ENCODE data around the gene TRRAP.
"Not testable (repeated sequence)": the region's sequence is repeated elsewhere in the genome, so short reads cannot be mapped to it uniquely, and the experiment has no call there.

TRRAP gene

DNA sequence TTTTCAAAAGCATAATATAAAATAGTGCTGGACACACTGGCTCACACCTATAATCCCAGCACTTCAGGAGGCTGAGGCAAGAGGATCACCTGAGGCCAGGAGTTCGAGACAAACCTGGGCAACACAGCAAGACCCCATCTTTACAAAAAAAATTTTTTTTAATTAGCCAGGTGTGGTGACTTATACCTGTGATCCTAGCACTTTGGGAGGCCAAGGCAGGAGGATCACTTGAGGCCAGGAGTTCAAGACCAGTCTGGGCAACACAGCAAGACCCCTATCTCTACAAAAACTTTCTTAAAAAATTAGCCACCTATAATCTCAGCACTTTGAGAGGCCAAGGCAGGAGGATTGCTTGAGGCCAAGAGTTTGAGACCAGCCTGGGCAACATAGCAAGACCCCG is 35.8 kb upstream of the TRRAP start:
- H3K27me3 ChIP-seq (ENCODE audit: control insufficient read depth in 1 of 2, insufficient read depth in 2 of 2, low read length in 2 of 2); H3K4me1 ChIP-seq (ENCODE audit: control insufficient read depth, insufficient read depth, low read length); H3K9ac ChIP-seq (ENCODE audit: low read length in 2 of 2); H3K4me3 ChIP-seq (ENCODE audit: low read length in 2 of 2); H3K9me3 ChIP-seq (ENCODE audit: control insufficient read depth in 2 of 2, low read length in 2 of 2); H3K36me3 ChIP-seq (ENCODE audit: control insufficient read depth in 2 of 2, insufficient read depth in 2 of 2, low read length in 2 of 2); H3K27ac ChIP-seq (ENCODE audit: low read length): not testable (repeated sequence)

DNA sequence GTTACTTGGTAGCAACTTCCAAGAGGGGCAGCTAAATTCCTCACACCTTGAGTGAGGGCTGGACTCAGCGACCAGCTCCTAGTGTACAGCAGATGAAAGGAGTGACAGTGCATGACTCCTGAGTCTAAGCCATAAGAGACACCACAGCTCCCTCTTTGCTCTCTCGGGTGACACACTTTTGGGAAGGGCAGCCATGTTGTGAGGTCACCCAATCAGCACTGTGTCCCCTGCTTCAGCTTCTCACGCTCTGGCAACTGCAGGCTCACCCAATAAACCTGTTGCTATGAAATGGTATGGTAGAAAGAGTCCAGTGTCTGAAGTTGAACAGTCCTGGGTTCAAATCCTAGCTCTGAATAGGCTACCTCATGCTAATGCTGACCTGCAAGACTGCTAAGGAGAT is 29.4 kb upstream of the TRRAP start:
- H3K9me3 ChIP-seq (ENCODE audit: control insufficient read depth in 2 of 2, low read length in 2 of 2), result peaks cover 7 to 21% of the 10 kb centered on the region in 2 donors
- H3K4me1 ChIP-seq (ENCODE audit: control insufficient read depth, insufficient read depth, low read length), result no peaks in the 10 kb centered on the region
- H3K27me3 ChIP-seq (ENCODE audit: control insufficient read depth in 1 of 2, insufficient read depth in 2 of 2, low read length in 2 of 2), result no peaks in the 10 kb centered on the region
- no peak overlapping the region for H3K27ac ChIP-seq (ENCODE audit: low read length)
- H3K36me3 ChIP-seq (ENCODE audit: control insufficient read depth in 2 of 2, insufficient read depth in 2 of 2, low read length in 2 of 2), result no peaks in the 10 kb centered on the region
- H3K9ac ChIP-seq (ENCODE audit: low read length in 2 of 2), result no peak overlapping the region
- H3K4me3 ChIP-seq (ENCODE audit: low read length in 2 of 2), result no peak overlapping the region

DNA sequence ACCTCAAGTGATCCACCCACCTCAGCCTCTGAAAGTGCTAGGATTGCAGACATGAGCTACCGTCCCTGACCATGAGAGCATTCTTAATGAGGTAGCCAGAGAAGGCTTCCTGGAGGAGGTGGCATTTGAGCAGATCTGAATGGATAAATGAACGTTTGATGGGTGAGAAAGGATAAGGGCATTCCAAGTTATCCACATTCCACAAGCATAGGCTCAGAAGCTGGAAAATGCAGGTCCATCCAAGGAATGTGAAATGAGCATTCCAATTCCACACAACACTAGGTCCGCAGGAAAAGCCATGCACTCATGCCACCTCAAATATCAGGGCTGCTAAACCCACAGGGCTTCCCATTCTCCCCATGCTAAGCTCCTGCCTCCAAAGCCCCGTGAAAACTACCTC is 25.5 kb upstream of the TRRAP start:
- no peaks in the 10 kb centered on the region for H3K4me1 ChIP-seq (ENCODE audit: control insufficient read depth, insufficient read depth, low read length)

DNA sequence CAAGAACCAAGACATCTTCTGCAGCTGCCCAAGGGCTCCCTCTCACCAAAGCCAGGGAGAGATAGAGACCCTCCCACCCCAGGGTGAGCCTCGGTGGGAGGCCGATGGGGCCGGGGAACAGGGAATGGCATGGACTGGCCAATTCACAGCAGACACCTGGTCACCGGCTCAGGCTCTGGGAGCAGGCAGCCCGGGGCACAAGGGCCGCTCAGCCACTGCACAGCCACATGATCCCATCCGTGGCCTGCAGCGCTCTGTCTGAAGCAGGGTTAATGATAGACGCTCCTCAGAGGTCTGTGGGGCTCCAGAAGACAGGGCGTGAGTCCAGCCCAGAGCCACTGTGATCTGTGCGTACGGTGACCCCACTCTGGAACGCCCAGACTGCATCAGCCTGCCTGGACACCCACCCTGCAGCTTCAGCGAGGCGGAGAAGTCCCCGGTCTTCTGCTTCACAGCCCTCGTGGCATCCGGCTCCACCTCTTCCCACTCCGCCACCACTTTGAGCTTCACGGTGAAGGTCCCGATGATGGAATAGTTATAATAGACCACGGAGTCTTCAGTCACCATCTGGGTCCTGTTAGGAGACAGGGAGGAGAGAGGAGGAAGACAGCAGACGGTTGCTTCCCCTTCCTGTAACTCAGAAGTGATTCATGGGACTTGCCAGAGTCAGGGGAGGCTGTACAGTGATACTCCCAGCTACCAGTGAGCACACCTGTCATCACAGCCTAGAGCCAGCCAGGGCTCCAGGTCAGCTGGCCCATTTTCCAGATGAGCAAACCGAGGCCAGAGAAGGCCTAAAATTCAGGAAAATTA is 22.5 kb upstream of the TRRAP start:
- H3K27me3 ChIP-seq (ENCODE audit: control insufficient read depth in 1 of 2, insufficient read depth in 2 of 2, low read length in 2 of 2), result peaks cover 2 to 5% of the 10 kb centered on the region in 2 donors
- no peaks in the 10 kb centered on the region for H3K36me3 ChIP-seq (ENCODE audit: control insufficient read depth in 2 of 2, insufficient read depth in 2 of 2, low read length in 2 of 2)
- no peak overlapping the region for H3K9ac ChIP-seq (ENCODE audit: low read length in 2 of 2)
- H3K4me1 ChIP-seq (ENCODE audit: control insufficient read depth, insufficient read depth, low read length), result no peaks in the 10 kb centered on the region
- H3K4me3 ChIP-seq (ENCODE audit: low read length in 2 of 2), result no peak overlapping the region
- no peaks in the 10 kb centered on the region for H3K9me3 ChIP-seq (ENCODE audit: control insufficient read depth in 2 of 2, low read length in 2 of 2)
- no peak overlapping the region for H3K27ac ChIP-seq (ENCODE audit: low read length)

More for the DNA sequence above, 25.5 kb upstream of the TRRAP start:
- Histone ChIP-seq H3K9me3 (ENCODE audit: control insufficient read depth in 2 of 2, low read length in 2 of 2) (peaks cover 7 to 18% of the 10 kb centered on the region in 2 donors), H3K4me3 (ENCODE audit: low read length in 2 of 2) (no peak overlapping the region), H3K9ac (ENCODE audit: low read length in 2 of 2) (no peak overlapping the region), H3K27ac (ENCODE audit: low read length) (no peak overlapping the region), H3K36me3 (ENCODE audit: control insufficient read depth in 2 of 2, insufficient read depth in 2 of 2, low read length in 2 of 2) (no peaks in the 10 kb centered on the region), H3K27me3 (ENCODE audit: control insufficient read depth in 1 of 2, insufficient read depth in 2 of 2, low read length in 2 of 2) (peaks cover 0 to 5% of the 10 kb centered on the region in 2 donors)

DNA sequence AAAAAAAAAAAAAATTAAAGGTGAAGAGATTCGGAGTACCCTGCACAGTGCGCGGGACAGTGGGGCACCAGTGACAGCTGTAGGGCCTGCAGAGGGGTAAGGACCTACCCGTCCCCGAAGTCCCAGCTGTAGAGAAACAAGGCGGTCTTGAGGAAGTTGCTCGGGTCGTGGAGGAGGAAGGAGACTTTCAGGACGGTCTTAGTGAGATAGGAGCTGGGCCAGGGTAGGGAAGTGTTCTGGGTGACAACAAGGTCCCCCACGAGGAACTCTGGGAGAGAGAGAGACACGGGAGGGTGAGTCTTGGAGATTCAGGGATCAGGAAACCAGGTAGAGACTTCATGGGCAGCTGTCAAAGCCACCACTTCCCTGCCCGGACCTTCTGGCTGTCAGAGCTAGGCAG is 18.3 kb upstream of the TRRAP start:
- H3K9ac ChIP-seq (ENCODE audit: low read length in 2 of 2), result no peak overlapping the region
- H3K4me3 ChIP-seq (ENCODE audit: low read length in 2 of 2), result no peak overlapping the region
- peaks cover 2 to 5% of the 10 kb centered on the region in 2 donors for H3K27me3 ChIP-seq (ENCODE audit: control insufficient read depth in 1 of 2, insufficient read depth in 2 of 2, low read length in 2 of 2)
- H3K4me1 ChIP-seq (ENCODE audit: control insufficient read depth, insufficient read depth, low read length), result no peaks in the 10 kb centered on the region
- H3K27ac ChIP-seq (ENCODE audit: low read length), result no peak overlapping the region
- no peaks in the 10 kb centered on the region for H3K36me3 ChIP-seq (ENCODE audit: control insufficient read depth in 2 of 2, insufficient read depth in 2 of 2, low read length in 2 of 2)
- H3K9me3 ChIP-seq (ENCODE audit: control insufficient read depth in 2 of 2, low read length in 2 of 2), result no peaks in the 10 kb centered on the region

DNA sequence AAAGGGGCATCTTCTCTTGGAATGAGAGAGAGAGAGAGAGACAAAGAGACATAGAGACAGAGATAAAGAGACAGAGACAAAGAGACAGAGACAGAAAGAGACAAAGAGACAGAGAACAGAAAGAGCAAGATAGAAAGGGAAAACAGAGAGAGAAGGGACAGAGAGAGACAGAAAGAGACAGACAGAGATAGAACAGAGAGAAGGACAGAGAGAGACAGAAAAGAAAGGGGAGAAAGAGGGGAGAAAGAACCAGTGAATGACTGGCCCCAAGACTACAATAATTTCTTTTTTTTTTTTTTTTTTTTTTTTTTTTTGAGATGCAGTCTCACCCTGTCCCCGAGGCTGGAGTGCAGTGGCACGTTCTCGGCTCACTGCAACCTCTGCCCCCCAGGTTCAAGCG is 16.1 kb upstream of the TRRAP start:
- Histone ChIP-seq H3K4me1 (ENCODE audit: control insufficient read depth, insufficient read depth, low read length) (no peaks in the 10 kb centered on the region), H3K4me3 (ENCODE audit: low read length in 2 of 2) (no peak overlapping the region), H3K9me3 (ENCODE audit: control insufficient read depth in 2 of 2, low read length in 2 of 2) (no peaks in the 10 kb centered on the region), H3K27me3 (ENCODE audit: control insufficient read depth in 1 of 2, insufficient read depth in 2 of 2, low read length in 2 of 2) (peaks cover 0 to 2% of the 10 kb centered on the region in 2 donors), H3K27ac (ENCODE audit: low read length) (no peak overlapping the region), H3K36me3 (ENCODE audit: control insufficient read depth in 2 of 2, insufficient read depth in 2 of 2, low read length in 2 of 2) (no peaks in the 10 kb centered on the region), H3K9ac (ENCODE audit: low read length in 2 of 2) (no peak overlapping the region)

DNA sequence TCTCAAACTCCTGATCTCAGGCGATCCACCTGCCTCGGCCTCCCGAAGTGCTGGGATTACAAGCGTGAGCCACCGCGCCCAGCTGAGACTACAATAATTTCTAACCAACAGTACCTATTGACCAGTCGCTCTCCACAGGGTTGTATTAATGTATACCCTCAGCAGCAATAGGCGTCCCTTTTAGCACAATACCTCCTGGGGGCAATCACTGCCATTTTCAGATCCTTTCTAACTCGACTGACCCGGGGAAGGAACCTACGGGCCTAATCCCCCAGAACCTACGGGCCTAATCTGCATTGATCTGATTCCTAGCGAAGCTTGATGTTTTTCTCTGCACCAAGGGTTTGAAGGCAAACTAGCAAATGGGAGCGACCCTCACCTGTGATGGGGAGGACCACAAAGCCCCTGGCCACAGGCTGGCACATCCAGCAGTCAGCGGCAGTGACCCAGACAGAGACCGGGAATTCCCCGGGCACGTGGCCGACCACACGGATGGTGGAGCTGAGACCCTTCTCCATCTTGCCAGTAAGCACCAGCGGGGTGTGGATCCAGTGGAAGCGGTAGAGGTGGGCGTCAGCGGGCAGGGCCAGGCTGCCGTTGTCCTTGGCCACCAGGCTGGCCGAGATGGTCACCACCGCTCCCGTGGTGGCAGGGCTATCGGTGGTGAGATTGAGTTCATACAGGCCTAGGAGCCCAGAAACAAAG is 15.5 kb upstream of the TRRAP start:
- H3K36me3 ChIP-seq (ENCODE audit: control insufficient read depth in 2 of 2, insufficient read depth in 2 of 2, low read length in 2 of 2), result no peaks in the 10 kb centered on the region

DNA sequence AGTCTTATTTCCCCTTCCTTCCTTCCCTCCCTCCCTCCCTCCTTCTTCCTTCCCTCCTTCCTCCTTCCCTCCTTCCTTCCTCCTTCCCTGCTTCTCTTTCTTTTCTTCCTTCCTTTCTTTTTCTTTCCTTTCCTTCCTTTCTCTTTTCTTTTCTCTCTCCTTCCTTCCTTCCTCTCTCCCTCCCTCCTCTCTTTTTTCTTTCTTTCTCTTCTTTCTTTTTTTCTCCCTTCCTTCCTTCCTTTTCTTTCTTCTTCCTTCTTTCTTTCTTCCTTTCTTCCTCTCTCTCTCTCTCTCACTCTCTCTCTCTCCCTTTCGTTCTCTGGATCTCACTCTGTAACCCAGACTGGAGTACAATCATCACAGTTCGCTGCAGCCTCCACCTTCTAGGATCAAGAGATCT is 14.7 kb upstream of the TRRAP start:
- Histone ChIP-seq H3K4me3 (ENCODE audit: low read length in 2 of 2) (no peak overlapping the region), H3K9ac (ENCODE audit: low read length in 2 of 2) (no peak overlapping the region), H3K9me3 (ENCODE audit: control insufficient read depth in 2 of 2, low read length in 2 of 2) (no peaks in the 10 kb centered on the region), H3K4me1 (ENCODE audit: control insufficient read depth, insufficient read depth, low read length) (no peaks in the 10 kb centered on the region), H3K27ac (ENCODE audit: low read length) (no peak overlapping the region), H3K27me3 (ENCODE audit: control insufficient read depth in 1 of 2, insufficient read depth in 2 of 2, low read length in 2 of 2) (peaks cover 0 to 2% of the 10 kb centered on the region in 2 donors), H3K36me3 (ENCODE audit: control insufficient read depth in 2 of 2, insufficient read depth in 2 of 2, low read length in 2 of 2) (no peaks in the 10 kb centered on the region)

More for the DNA sequence above, 15.5 kb upstream of the TRRAP start:
- Histone ChIP-seq H3K4me3 (ENCODE audit: low read length in 2 of 2) (no peak overlapping the region), H3K9me3 (ENCODE audit: control insufficient read depth in 2 of 2, low read length in 2 of 2) (no peaks in the 10 kb centered on the region), H3K27ac (ENCODE audit: low read length) (no peak overlapping the region), H3K4me1 (ENCODE audit: control insufficient read depth, insufficient read depth, low read length) (no peaks in the 10 kb centered on the region), H3K9ac (ENCODE audit: low read length in 2 of 2) (no peak overlapping the region), H3K27me3 (ENCODE audit: control insufficient read depth in 1 of 2, insufficient read depth in 2 of 2, low read length in 2 of 2) (peaks cover 0 to 2% of the 10 kb centered on the region in 2 donors)

DNA sequence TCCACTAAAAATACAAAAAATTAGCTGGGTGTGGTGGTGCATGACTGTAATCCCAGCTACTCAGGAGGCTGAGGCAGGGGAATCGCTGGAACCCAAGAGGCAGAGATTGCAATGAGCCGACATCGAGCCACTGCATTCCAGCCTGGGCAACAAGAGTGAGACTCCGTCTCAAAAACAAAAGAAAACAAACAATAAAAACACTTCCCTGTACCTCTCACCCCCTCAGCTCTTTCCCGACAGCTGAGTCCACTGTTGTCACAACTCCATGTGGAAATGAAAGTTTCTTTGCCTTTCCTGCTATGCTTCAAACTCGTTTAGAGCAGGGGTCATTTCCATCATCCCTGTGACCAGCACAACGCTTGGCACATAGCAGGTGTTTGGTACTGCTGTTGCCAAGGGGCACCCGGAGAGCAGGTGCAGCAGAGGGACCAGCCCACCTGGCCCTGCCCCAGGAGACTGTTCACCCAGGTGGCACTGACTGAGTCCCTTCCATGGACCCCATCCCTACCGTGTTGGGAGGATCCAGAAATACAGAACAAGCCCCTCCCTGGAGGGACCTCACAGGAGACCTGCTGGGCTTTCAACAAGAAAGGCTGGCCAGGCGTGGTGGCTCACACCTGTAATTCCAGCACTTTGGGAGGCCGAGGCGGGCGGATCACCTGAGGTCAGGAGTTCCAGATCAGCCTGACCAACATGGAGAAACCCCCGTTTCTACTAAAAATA is 13.4 kb upstream of the TRRAP start:
- no peak overlapping the region for H3K4me3 ChIP-seq (ENCODE audit: low read length in 2 of 2)
- no peaks in the 10 kb centered on the region for H3K9me3 ChIP-seq (ENCODE audit: control insufficient read depth in 2 of 2, low read length in 2 of 2)
- H3K36me3 ChIP-seq (ENCODE audit: control insufficient read depth in 2 of 2, insufficient read depth in 2 of 2, low read length in 2 of 2), result no peaks in the 10 kb centered on the region
- H3K27me3 ChIP-seq (ENCODE audit: control insufficient read depth in 1 of 2, insufficient read depth in 2 of 2, low read length in 2 of 2), result peaks cover 0 to 9% of the 10 kb centered on the region in 2 donors
- peaks cover 5% of the 10 kb centered on the region for H3K4me1 ChIP-seq (ENCODE audit: control insufficient read depth, insufficient read depth, low read length)
- H3K27ac ChIP-seq (ENCODE audit: low read length), result no peak overlapping the region
- H3K9ac ChIP-seq (ENCODE audit: low read length in 2 of 2), result no peak overlapping the region

DNA sequence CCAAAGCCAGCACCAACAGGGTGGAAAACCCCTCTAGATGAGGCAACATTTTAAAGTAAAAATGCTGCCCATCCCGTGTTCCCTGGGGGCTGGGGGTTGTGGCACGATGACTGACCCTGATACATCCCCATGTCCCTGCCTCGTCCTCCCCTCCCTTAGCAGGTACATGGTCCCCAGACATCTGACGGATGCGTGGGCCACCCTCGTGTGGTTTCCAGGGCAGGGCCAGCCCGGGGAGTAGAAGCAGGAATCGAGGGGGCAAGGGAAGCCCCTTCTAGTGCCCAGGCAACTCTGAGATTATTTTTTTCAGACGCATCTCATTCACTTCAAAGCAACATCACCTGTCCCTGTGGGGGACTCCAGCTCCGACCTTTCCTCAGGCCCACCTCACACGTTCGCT is 12.0 kb upstream of the TRRAP start:
- no peak overlapping the region for H3K9ac ChIP-seq (ENCODE audit: low read length in 2 of 2)
- no peaks in the 10 kb centered on the region for H3K9me3 ChIP-seq (ENCODE audit: control insufficient read depth in 2 of 2, low read length in 2 of 2)
- H3K27ac ChIP-seq (ENCODE audit: low read length), result no peak overlapping the region
- peaks cover 8 to 16% of the 10 kb centered on the region in 2 donors for H3K27me3 ChIP-seq (ENCODE audit: control insufficient read depth in 1 of 2, insufficient read depth in 2 of 2, low read length in 2 of 2)
- H3K4me3 ChIP-seq (ENCODE audit: low read length in 2 of 2), result no peak overlapping the region
- peaks cover 7% of the 10 kb centered on the region for H3K4me1 ChIP-seq (ENCODE audit: control insufficient read depth, insufficient read depth, low read length)
- no peaks in the 10 kb centered on the region for H3K36me3 ChIP-seq (ENCODE audit: control insufficient read depth in 2 of 2, insufficient read depth in 2 of 2, low read length in 2 of 2)

All from stomach smooth muscle (tissue), 2 donors.